Stimulated activated CD8-positive, alpha-beta memory T cell treated with anti-CD3 and anti-CD28 coated beads, Interleukin-15, amount 100 ng/mL, for 48 hours (primary cell): Measurements from ENCODE around the gene GLCCI1.
"Not testable (repeated sequence)": the region's sequence is repeated elsewhere in the genome, so short reads cannot be mapped to it uniquely, and the experiment has no call there.

ENCODE experiments used
- DNase-seq, 2 donors: peaks; one replicate each; pipeline ENCODE4 v3.0.0-alpha.2; 2020; ENCODE audit warnings: low read depth in 2 of 2

Gene GLCCI1

DNA sequence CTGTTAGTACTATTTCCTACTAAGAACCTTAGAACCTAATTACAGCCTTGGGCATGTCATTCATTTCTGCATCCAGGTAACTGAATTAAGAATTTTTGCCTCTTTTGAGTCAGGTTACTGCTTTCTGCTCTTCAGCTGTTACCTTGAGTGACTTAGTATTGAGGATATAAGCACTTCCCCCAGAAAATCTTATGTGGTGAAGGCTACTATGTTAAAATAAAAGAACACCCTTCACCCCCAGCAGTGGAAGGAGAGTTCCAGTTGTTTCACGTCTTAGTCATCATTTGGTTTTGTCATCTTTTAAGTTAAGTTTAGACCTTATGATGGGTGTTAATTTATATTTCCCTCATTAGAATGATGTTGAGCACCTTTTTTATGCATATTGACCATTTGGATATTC is 82.8 kb downstream of the GLCCI1 start:
- DNase-seq: no peak

- no peak for DNase-seq
Observed at GRCh38 chr7:8051998-8052397, 83.4 kb downstream of the GLCCI1 start.

GRCh38 chr7:8052824-8053223 is 84.2 kb downstream of the GLCCI1 start:
- DNase-seq: no peak

- no peak for DNase-seq
Observed at GRCh38 chr7:8056439-8056838, 87.8 kb downstream of the GLCCI1 start.

DNA sequence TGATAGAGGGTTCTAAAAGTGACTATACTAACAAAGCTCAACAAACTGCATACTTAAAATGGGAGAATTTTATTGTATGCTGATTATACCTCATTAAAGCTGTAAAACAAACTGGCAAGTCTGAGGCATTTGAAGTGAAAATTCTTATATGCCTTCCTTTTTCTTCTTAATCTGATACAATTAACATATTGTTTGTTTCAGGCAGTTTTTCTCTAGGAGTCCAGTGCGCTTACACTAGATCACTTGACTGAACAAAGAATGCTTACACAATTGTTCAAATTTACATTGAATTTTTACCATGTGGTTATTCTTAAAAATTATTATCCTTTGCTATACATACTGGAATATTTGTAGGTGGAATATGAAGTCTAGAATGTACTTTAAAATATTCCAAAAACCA is 89.0 kb downstream of the GLCCI1 start:
- DNase-seq: no peak

DNA sequence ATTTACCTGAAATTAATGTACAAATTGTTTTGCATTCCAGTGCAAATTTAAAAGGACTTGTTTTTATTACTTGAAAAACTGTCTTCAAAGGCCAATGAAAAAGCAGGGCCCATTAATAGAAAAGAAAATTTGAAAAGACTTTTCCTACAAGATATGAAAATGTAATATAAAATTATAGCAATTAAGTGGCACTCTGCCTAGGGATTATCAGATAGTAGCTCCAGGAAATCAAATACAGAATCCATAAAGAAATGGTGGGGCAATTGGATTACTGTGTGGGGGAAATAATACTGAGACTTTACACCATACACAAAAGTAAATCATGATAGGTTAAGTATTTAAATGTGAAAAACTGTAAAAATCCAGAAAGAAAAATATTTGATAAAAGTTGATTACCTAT is 89.7 kb downstream of the GLCCI1 start:
- DNase-seq: no peak

- no peak for DNase-seq
Observed at GRCh38 chr7:8058852-8059251, 90.3 kb downstream of the GLCCI1 start.

DNA sequence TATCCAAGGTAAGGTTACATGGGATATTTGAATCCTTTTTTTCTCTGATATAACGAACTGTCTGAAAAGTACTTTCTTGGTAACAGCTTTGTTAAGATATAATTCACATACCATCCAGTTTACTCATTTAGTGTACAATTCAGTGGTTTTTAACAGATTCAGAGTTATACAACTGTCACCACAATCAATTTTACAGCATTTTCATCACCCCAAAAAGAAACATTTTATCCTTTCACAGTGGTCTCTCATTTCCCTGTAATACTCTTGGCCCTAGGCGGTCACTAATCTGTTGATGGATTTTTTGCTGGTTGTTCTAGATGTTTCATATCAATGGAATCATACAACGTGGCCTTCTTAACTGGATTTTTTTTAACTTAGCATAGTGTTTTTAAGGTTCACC is 91.6 kb downstream of the GLCCI1 start:
- DNase-seq: no peak

- DNase-seq: not testable (repeated sequence)
Observed at GRCh38 chr7:8063300-8063699, 94.7 kb downstream of the GLCCI1 start.

- no peak for DNase-seq
Observed at GRCh38 chr7:8063706-8064297, 95.2 kb downstream of the GLCCI1 start.

GRCh38 chr7:8064828-8065227 is 96.2 kb downstream of the GLCCI1 start:
- DNase-seq: no peak

GRCh38 chr7:8065356-8065813 is 96.8 kb downstream of the GLCCI1 start:
- no peak for DNase-seq

DNA sequence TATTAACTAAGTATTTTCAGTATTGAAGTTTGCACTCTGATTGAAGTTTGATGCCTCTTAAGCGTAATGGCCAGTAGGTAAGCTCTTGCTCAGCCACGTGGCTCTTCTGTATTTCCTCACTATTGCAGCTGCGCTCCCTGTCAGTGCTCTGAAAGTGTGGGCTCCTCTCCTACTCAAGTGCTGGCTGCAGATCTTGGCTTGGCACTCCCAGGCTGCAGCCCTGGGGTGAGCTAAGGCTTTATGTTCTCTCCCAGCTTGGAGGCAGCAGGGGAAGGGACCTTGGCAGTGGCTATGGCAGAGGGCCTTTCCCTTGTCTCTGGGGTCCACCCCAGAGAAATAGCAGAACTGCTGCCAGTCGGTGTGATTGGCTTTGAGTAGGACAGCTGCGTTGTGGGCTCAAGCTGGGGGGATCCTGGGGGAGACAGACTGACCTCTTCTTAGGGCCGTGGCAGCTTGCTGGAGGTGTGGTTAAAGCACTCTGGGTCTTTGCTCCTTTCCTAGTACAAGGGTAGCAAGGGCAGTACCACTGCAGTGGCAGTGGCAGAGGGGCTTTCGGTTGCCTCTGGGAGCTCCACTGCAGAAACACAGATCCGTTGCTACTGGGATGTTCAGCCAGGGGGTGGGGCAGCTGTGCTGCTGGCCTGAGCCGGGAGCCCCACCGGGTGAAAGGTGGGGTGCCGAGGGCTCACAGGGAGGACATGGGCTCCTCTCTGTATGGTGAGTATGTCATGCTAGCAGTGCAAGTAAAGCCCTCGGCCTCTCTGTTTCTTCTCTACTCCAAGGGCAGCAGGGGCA is 100.5 kb downstream of the GLCCI1 start:
- no peak for DNase-seq

DNA sequence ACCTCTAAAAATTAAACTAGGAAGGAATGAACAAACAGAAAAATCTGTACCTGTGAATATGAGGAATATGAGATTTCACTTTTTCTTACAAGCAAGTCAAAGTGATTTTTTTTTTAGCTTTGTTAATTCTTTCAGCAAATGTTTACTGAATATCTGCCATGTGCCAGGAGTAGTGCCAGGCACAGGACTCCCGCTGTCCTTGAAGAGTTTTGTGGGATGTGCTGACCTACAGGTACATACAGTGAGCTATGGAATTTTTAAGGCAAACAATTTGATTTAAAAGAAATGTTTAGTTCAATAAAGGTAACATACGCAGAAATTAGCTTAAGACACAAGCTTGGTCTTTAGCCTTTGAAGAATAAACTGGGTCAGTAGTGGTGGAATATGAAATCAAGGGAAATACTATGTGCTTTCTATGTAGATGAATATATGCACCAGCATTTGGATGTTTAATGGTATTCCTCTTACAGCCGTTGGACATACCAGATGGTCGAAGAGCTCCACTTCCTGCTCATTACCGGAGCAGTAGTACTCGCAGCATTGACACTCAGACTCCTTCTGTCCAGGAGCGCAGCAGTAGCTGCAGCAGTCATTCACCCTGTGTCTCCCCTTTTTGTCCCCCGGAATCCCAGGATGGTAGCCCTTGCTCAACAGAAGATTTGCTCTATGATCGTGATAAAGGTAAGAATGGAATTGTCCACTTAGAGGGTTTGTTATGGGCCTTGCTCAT is 102.0 kb downstream of the GLCCI1 start:
- DNase-seq: no peak

- no peak for DNase-seq
Observed at GRCh38 chr7:8078418-8078817, 109.8 kb downstream of the GLCCI1 start.

DNA sequence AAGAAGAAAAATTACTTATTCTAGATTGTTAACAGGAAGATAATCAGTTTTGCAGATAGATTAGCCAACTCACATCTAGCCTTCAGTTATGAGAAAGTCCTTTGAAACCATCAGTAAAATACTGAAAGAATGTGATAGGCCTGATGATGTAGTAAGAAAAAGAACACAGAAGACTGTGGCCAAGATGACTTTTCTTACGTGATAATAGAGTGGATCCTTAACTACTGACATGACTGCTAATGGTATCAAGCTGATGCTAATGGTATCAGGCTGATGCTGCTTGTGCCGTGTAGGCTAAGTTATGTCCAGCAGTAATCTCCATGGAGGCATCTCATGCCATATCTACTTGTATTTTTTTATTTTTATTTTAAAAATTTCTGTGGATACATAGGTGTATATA is 114.2 kb downstream of the GLCCI1 start:
- DNase-seq: no peak

- DNase-seq: no peak
Observed at GRCh38 chr7:8084836-8085235, 116.2 kb downstream of the GLCCI1 start.

DNA sequence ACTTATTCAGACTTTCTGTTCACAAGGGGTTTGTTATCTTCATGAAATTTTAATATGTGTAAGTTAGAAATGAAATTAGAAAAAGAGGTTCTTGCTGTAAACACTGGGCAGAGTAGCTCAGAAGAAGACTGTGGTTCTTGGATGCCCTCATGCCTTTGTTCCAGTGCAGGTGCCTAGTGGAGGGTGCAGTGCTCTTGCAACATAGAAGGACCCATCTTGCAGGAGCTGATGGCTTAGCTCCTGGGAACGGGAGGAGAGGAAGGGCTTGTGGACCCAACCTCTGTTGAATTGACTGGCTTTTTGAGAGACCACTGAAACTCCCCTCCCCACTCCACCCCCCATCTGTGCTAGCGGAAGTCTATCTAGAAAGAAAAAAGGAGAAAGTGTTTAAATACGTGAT is 116.8 kb downstream of the GLCCI1 start:
- DNase-seq: no peak

GRCh38 chr7:8086239-8086638 is 117.6 kb downstream of the GLCCI1 start:
- DNase-seq: no peak

GRCh38 chr7:8089036-8089780 is 120.6 kb downstream of the GLCCI1 start:
- DNase-seq: no peak

- no peak for DNase-seq
Observed at GRCh38 chr7:8092140-8092539, 123.5 kb downstream of the GLCCI1 start.
